NOMO-1 (cell line): ENCODE results near the gene BAIAP3.
"Not testable (repeated sequence)": the region's sequence is repeated elsewhere in the genome, so short reads cannot be mapped to it uniquely, and the experiment has no call there.

Source experiments
- DNase-seq, 2 experiments: peaks; one replicate each; lab custom pipeline; 2025; ENCODE audit not compliant: unreplicated experiment in 2 of 2; lab: John Stamatoyannopoulos, UW

Gene BAIAP3, protein sequence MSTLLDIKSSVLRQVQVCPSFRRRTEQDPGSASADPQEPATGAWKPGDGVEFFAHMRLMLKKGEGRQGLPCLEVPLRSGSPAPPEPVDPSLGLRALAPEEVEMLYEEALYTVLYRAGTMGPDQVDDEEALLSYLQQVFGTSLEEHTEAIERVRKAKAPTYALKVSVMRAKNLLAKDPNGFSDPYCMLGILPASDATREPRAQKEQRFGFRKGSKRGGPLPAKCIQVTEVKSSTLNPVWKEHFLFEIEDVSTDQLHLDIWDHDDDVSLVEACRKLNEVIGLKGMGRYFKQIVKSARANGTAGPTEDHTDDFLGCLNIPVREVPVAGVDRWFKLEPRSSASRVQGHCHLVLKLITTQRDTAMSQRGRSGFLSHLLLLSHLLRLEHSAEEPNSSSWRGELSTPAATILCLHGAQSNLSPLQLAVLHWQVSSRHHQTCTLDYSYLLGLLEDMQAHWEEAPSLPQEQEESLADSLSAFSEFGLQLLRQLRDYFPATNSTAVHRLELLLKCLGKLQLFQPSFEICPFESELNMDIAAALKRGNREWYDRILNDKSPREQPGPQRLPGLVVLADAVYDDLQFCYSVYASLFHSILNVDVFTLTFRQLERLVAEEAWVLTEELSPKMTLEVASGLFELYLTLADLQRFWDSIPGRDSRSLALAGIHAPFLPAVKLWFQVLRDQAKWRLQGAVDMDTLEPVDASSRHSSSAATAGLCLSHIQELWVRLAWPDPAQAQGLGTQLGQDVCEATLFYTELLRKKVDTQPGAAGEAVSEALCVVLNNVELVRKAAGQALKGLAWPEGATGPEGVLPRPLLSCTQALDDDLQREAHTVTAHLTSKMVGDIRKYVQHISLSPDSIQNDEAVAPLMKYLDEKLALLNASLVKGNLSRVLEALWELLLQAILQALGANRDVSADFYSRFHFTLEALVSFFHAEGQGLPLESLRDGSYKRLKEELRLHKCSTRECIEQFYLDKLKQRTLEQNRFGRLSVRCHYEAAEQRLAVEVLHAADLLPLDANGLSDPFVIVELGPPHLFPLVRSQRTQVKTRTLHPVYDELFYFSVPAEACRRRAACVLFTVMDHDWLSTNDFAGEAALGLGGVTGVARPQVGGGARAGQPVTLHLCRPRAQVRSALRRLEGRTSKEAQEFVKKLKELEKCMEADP

DNA sequence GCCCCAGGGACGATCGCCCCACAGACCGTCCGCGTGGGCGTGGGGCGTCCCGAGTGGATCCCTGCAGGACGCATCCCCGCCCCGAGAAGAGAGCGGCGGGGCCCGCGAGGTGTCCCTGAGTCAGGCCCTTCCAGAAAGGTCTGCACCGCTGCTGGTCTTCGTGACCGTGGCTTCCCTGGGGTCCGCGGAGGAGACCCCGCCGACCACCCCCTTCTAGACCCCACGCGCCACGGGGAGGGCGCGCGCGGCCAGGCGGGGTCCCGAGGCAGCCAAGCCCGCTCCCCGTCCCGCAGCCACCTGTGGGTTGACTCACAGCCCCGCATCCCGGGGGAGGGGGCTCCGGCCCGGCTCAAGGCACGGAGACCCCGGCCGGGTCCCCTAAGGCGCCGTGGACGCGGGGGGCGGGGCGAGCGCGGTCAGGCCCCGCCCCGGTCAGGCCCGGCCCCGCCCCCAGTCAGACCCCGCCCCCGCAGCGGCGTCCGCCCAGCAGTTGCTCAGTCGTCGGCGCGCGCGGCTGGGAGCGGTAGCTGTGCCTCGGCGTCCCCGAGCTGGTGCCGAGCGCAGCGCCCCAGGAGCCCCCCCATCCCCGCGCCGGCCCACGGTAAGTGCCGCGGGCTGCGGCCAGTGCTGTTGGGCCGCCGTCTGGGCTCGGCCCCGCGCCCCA, at the start of gene BAIAP3:
TSS of gene BAIAP3 (plus strand) at position 497 of the 664 bp plus-strand sequence. CDS start 4,905 bp downstream, outside the sequence.
- no peak for DNase-seq

GRCh38 chr16:1283996-1284616, 49.3 kb upstream of the BAIAP3 start:
- no peak for DNase-seq

DNA sequence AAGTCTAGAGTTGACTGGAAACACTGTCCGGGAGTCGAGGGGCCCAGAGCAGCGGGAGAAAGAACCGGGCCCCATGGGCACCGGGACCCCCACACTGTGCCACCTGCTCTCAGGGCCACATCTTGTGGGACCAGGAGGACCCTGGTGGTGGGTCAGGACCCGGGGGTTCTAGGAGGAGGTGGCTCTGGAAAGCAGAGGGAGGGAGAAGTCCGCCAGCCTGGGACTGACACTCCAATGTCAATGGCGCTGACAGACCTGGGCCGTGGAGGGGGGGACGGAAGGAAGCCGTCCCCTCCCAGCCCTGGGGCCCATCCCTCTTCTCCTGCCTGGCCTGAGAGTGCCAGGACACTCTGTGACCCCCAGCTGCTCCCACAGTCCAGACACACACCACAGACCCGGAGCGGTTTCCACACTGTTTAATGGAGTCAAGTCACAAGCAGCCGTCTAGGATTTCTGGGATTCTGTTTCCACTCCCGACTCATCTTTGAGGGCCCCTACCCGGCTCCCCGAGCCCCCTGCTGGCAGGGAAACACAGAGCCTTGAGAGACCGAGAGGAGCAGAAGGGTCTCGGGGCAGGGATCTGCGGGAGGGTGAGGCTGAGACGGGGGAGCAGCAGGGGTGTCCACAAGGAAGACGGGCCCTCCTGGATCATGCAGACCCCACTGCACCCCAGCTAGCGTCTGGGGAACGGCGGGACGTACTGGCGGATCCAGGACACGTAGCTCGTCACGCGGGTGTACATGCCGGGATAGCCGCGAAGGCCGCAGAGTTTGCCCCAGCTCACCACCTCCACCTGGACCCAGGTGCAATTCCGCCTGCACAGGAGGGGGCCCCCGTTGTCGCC, 47.6 kb upstream of the BAIAP3 start:
- no peak for DNase-seq

DNA sequence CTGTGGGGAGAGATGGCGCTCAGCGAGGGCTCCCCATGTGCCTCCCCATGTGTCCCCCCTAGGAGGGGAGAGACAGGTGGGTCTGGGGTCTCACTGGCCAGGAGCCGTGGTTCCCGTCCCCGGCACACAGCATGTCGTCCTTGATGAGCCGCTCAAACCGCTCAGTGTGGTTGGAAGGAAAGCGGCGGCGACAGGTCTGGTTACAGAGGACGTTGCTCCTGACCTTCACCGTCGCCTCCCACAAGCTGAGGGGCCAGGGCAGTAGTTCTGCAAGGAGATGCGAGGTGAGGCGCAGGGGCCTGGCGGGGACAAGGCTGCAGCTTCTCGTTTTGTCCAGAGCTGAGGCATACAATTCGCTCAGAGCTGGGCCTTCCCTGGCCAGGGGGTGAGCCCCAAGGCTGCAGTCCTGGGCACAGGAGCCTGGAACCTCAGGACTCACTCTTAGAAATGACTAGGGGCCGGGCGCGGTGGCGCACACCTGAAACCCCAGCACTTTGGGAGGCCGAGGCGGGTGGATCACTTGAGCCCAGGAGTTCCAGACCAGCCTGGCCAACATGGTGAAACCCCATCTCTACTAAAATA, 46.8 kb upstream of the BAIAP3 start:
- no peak for DNase-seq

DNA sequence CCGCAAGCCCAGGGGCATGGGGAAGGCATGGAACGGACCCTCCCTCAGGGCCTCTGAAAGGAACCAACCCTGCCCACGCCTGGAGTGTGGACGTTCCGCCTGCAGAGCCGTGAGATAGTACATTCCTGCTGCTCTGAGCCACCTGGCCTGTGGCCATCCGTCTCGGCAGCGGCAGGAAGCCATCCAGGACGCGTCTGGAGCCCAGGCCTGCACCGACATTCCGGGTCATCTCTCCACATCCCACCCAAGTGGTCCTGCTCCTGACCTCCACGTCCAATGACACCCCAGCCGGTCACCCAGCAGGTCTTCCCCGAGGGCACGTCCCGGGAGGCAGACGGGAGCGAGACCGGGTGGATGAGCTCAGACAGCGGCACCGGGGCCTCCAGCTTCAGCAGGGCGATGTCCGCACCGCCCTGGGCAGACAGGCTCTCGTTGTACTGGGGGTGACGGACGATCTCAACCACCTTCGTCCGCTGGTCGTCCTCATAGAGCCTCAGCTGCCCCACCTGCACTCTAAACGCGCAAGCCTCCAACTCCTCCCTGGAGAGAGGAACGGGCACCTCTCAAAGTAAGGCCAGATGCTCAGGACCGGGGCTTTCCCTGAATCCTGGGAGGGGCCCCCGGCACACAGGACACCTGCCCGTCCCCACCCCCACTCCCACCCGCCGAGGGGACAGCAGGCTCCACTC, 45.3 kb upstream of the BAIAP3 start:
- DNase-seq = no peak

GRCh38 chr16:1288813-1289476, 44.5 kb upstream of the BAIAP3 start:
- no peak for DNase-seq

DNA sequence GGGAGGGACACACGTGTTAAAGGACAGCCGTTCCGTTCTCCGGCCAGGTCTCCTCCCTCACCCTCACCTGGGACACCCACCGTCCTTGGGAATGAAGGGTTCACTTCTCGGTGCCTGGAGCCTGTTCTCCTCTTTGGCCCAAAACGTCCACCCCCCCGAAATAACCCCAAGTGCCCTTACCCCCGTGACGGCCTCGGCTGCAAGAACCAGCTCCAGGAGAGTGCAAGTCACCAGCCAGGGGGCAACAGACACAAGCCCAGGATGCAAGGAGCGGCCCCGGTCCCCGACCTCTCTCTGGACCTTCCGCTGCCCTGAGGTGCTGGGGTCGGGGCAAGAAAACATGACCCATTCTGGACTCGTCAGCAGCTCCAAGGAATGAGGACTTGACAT, 44.0 kb upstream of the BAIAP3 start:
- no peak for DNase-seq

- DNase-seq = peak; percentile 2 to 22
These were observed 43.4 kb upstream of the BAIAP3 start for GRCh38 chr16:1290063-1290501.

DNA sequence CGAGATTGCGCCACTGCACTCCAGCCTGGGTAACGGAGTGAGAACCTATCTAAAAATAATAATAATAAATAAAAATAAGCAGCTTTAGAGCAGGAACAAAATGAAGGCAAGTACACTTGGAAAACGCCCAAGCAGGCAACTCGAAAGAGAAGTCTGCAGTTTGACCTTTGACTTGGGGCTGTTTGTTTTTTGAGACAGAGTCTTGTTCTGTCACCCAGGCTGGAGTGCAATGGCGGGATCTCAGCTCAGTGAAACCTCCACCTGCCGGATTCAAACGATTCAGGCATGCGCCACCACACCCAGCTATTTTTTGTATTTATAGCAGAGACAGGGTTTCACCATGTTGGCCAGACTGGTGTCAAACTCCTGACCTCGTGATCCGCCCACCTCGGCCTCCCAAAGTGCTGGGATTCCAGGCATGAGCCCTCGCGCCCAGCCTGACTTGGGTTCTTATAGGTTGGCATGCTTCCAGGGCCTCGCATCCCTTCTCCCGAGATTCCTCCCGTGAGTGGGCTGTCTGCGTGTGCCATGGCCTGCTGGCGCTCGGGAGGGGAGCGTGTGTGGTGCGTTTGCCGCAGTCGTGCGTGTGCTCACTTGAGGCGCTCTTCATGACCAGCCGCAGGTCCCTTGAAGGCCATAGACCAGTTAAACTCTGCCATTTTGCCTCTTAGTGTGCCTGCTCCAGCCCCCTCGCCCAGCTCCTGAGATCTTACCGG, 42.4 kb upstream of the BAIAP3 start:
- DNase-seq = no peak

- no peak for DNase-seq
These were observed 41.9 kb upstream of the BAIAP3 start for GRCh38 chr16:1291576-1291974.

GRCh38 chr16:1292208-1292607, 41.2 kb upstream of the BAIAP3 start:
- DNase-seq = not testable (repeated sequence)

DNA sequence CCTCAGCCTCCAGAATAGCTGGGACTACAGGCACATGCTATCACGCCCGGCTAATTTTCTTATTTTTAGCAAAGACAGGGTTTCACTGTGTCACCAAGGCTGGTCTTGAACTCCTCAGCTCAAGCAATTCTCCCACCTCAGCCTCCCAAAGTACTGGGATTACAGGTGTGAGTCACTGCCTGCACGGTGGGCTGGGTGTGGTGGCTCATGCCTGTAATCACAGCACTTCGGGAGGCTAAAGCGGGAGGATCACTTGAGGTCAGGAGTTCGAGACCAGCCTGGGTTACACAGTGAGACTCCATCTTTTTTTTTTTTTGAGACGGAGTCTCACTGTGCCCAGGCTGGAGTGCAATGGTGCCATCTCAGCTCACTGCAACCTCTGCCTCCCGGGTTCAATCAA, 40.6 kb upstream of the BAIAP3 start:
- DNase-seq = not testable (repeated sequence)

GRCh38 chr16:1293921-1294656, 39.4 kb upstream of the BAIAP3 start:
- no peak for DNase-seq

- no peak for DNase-seq
These were observed 38.0 kb upstream of the BAIAP3 start for GRCh38 chr16:1295465-1295864.

- not testable (repeated sequence) for DNase-seq
These were observed 36.8 kb upstream of the BAIAP3 start for GRCh38 chr16:1296688-1297017.

- peak in 1 of 2 experiments; percentile 17 for DNase-seq
These were observed 36.3 kb upstream of the BAIAP3 start for GRCh38 chr16:1297018-1297696.
